Middle frontal gyrus (tissue), 1 donor: ENCODE results near the gene RRP1B.

Experiments
- DNase-seq: peaks from one replicate; pipeline ENCODE4 v3.0.0-alpha.2; 2015; ENCODE audit warnings: low spot score; ENCODE audit errors: extremely low spot score

Gene RRP1B

GRCh38 chr21:43721206-43721605 is 61.8 kb downstream of the RRP1B start:
- DNase-seq: no peak

GRCh38 chr21:43721939-43722338 is 62.6 kb downstream of the RRP1B start:
- DNase-seq: no peak

DNA sequence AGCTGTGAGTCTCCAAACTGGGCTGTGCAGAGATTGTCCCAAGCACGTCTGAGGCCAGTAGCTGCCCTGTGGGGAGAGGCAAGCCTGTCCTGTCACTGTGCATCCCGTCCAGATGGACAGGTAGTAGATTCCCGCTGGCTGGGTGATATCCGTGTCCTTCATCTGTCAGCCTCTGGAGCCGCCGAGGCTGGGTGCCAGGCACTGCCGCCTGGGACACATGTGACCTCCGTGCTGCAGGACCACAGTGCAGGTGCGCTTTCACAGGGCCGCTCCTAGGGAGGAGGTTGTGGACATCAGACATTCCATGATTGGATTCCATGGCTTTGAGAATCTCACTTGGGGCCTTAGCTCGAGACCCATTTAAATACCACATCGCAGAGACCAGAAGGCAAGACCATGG is 64.3 kb downstream of the RRP1B start:
- no peak for DNase-seq

GRCh38 chr21:43726686-43727518 is 67.5 kb downstream of the RRP1B start:
- DNase-seq: no peak

DNA sequence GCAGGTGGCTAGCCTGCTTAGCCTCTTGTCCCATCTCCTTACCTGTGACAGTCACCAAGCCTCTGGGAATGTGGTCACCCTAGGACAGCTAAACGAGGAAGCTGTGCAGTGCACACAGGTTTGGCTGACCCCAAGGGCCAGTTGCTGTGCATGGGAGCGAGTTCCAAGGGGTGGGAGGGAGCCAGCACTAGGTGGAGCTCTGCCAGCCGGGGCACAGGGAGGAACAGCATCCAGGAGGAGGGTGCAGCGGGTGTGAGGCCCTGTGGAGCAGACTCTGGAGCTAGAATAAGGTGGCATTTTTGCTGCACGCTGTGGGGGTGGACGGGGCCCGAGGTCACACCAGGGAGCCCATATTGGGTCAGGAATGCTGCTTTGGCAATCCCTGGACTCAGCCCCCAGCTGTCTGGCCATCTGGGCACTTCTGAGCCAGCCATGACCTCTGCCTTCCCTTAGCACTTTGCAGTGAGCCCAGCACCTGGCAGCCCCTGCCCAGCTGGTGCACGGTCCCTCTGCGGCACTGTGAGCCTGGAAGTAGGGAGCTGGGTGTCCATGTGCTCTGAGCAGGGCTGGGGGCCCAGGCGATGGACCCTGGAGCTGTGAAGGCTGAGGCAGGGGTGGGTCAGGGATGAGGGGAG is 68.3 kb downstream of the RRP1B start:
- DNase-seq: no peak

GRCh38 chr21:43728154-43728466 is 68.8 kb downstream of the RRP1B start:
- no peak for DNase-seq

GRCh38 chr21:43728467-43729390 is 69.4 kb downstream of the RRP1B start:
- peak; percentile 87 for DNase-seq

DNA sequence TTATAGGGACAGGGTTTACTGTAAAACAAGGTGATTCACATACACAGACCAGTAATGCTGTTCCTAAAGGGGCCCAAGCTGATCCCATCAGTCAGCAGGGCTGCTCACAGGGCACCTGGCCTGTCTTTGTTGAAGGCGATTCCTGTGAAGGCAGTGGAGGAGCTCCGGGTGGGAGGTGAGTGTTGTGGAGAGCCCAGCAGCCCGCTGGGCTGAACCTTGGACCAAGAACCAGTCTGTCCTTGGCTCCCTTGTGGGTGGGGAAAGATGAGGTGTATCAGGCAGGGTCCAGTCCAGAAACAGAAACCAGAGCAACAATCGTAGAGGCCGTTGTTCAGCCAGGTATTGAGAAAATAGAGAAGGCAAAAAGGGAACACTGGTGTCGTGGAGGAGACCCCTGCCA is 72.1 kb downstream of the RRP1B start:
- no peak for DNase-seq

- no peak for DNase-seq
These were observed 72.7 kb downstream of the RRP1B start for GRCh38 chr21:43731891-43732711.

- DNase-seq: no peak
These were observed 73.7 kb downstream of the RRP1B start for GRCh38 chr21:43733060-43733459.

- DNase-seq: no peak
These were observed 74.2 kb downstream of the RRP1B start for GRCh38 chr21:43733529-43734071.

DNA sequence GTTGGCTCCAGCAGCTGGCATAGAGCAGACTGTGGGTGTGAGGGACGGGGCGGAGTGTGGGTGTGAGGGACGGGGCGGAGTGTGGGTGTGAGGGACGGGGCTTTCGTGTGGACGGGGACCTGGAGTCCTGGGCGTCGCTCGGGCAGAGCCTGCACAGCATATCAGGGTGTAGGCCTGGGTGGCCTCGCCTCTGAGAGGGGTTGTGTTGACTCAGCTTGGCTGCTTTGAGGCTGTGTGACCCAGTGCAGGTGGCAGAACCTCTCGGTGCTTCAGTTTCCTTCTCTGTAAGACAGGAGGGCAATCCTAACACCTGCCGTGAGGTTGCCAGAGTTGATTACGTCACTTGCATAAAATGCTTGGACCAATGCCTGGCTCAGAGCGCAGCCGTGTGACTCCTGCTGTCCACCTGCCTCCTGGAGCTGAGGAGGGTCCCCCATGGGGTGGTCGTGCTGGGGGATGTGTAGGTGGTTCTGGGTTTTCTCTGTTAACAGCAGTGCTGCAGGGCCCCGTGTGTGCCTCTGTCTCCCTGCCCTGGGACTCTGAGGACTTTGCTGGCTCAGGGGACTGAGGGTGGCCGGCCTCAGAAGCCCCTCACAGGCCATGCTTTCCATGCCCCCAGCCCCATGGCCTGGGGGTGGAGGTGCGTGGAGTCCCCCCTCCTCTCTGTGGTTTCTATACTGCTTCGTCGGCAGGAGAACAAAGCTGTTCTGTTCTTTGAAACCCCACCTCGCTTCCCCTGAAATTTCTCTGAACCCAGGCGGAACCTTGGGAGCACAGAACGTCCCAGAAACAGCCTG is 75.0 kb downstream of the RRP1B start:
- DNase-seq: no peak

DNA sequence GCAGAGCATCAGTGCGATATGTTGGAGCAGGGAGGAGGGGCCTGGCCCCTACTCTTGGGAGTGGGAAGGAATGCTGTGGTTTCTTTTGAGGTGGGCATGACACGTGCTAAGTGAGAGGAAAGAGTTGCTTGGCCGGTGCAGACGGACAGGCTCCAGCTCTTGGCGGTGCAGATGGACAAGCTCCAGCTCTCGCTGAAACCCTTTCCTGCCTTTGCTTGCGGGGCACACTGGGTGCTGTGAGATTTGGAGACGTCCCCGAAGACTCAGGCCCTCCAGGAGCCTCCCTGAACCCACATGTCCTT is 75.5 kb downstream of the RRP1B start:
- no peak for DNase-seq

- DNase-seq: no peak
These were observed 76.1 kb downstream of the RRP1B start for GRCh38 chr21:43735236-43736091.

DNA sequence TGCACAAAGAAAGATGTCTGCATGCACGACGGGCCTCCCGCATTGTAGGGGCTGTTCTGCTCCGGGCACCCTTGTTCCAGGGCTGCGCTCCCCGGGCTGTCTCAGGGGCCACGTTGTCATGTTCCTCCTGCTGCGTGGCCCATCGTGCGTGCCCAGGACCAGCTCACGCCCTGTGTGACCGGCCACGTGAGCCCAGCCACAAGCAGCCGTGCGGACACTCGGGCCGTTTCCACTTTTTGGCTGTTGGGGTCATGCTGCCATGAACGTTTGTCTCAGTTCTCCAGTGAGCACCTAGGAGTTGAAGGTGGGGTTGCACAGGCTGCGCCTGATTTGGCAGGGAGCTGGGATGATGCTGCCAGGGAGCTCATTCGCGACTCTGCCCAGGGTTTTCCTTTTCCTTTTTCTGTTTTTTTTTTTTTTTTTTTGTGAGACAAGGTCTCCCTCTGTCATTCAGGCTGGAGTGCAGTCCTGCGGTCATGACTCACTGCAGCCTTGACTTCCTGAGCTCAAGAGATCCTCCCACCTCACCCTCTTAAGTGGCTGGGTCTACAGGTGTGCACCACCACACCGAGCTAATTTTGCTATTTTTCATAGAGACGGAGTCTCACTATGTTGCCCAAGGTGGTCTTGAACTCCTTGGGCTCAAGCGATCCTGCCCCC is 77.0 kb downstream of the RRP1B start:
- DNase-seq: no peak

- no peak for DNase-seq
These were observed 78.0 kb downstream of the RRP1B start for GRCh38 chr21:43737158-43737950.

- no peak for DNase-seq
These were observed 80.5 kb downstream of the RRP1B start for GRCh38 chr21:43739621-43740435.
